Mucosa of descending colon (tissue), 3 donors: ENCODE data around the gene C2orf42. TPM values are rescaled to one million over a fixed set of nuclear protein-coding genes. Genes with fewer than 3 reads are reported as not detected.

Source experiments
- ATAC-seq: fragments of 200-7000 bp; cut with Tn5 transposase; one replicate; pipeline ENCODE4 v1.9.1; 2020; ENCODE audit warnings: mild to moderate bottlenecking, moderate library complexity
- DNase-seq, 3 donors: peaks; one replicate each; pipeline ENCODE4 v3.0.0-alpha.2; 2020
- H3K36me3 ChIP-seq: fragments of 200-600 bp; one replicate; pipeline ENCODE4 v1.8.0; 2021; ENCODE audit warnings: low read depth, mild to moderate bottlenecking
- H3K4me1 ChIP-seq: fragments of 200-600 bp; one replicate; pipeline ENCODE4 v1.8.0; 2021; ENCODE audit warnings: low read depth, mild to moderate bottlenecking
- H3K4me3 ChIP-seq: fragments of 200-600 bp; one replicate; pipeline ENCODE4 v1.8.0; 2021; ENCODE audit warnings: mild to moderate bottlenecking
- H3K9me3 ChIP-seq: fragments of 200-600 bp; one replicate; pipeline ENCODE4 v1.8.0; 2021; ENCODE audit warnings: mild to moderate bottlenecking
- CTCF ChIP-seq: fragments of 200-600 bp; IDR thresholded peaks from one replicate; pipeline ENCODE4 v1.8.0; 2022; ENCODE audit warnings: antibody characterized with exemption, mild to moderate bottlenecking
- intact Hi-C, 2 donors: fragments of 100-400 bp; cut with DNase I in 1 of 2; cut with micrococcal nuclease in 1 of 2; formaldehyde crosslinking; loops; one replicate each; pipeline versions ENCODE4 v1.11.0 to v1.11.1; 2022; cut with DNase I, micrococcal nuclease
- total RNA-seq, 3 donors: library from RNA; stranded (reverse); fragmentation: NEBNext Ultra II Directional in 2 of 3; extraction: Animal tissue kit (Norgen Biotek cat#: 25700) in 2 of 3; gene quantifications; one replicate each; pipeline versions ENCODE4 v1.2.1 to v1.2.4, GENCODE V29; 2021 to 2023
- donor health status: DM: no; HTN: no; CAD: no; lungs with moderate emphysema.
- donor health status: DM: no; HTN: no; CAD: no.
- donor health status: DM: no; HTN: yes; CAD: no.

Gene C2orf42
- total RNA-seq, 3 donors from 2014 or later: 7.6 to 17.2 (median 12.2) TPM

DNA sequence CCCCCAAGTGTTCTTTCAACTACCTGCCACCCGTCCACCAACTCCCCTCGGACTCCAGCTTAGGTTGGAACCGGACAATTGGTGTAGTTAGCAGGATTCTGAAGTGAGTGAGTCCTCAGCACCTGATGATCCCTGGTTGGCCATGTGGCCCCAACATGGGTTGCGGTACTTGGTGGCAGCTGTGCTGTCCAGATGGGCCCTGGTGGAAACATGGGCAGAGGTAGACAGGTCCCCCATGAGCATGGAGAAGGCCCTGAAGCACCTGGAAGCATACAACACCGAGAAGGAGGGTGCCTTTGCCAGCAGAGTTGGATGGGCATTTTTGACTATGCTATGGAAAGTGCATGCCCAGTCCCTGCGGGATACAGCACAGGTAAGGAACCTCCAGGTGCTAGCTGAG lies 11.0 kb upstream of the C2orf42 start:
- Histone ChIP-seq H3K36me3 (no peaks in the 10 kb centered on the region), H3K9me3 (no peaks in the 10 kb centered on the region), H3K4me1 (no peaks in the 10 kb centered on the region), H3K4me3 (no peak overlapping the region)
- intact Hi-C loops: no loop called here
- ATAC-seq (no peak), DNase-seq (no peak)
- no peak for TF ChIP-seq CTCF

DNA sequence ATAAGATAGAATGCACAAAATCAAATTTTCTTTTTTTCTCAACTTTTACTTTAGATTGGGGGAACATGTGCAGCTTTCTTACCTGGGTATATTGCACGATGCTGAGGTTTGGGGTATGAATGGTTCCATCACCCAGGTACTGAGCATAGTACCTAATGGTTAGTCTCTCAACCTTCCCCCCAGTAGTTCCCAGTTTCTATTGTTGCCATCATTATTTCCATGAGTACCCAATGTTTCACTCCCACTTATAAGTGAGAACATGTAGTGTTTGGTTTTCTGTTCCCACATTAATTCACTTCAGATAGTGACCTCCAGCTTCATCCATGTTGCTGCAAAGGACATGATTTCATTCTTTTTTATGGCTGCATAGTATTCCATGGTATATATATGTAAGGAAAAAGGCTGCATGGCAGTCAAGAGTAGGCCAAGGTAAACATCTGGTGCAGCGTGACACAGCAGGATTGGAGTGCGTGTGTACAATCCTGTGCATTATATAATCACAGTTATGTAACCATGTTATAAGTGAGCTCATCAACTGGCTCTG lies 10.5 kb upstream of the C2orf42 start:
- Histone ChIP-seq H3K4me3 (no peak overlapping the region), H3K36me3 (no peaks in the 10 kb centered on the region), H3K4me1 (no peaks in the 10 kb centered on the region), H3K9me3 (no peaks in the 10 kb centered on the region)
- DNase-seq: no peak
- intact Hi-C loops: no loop called here
- ATAC-seq: no peak
- no peak for TF ChIP-seq CTCF

DNA sequence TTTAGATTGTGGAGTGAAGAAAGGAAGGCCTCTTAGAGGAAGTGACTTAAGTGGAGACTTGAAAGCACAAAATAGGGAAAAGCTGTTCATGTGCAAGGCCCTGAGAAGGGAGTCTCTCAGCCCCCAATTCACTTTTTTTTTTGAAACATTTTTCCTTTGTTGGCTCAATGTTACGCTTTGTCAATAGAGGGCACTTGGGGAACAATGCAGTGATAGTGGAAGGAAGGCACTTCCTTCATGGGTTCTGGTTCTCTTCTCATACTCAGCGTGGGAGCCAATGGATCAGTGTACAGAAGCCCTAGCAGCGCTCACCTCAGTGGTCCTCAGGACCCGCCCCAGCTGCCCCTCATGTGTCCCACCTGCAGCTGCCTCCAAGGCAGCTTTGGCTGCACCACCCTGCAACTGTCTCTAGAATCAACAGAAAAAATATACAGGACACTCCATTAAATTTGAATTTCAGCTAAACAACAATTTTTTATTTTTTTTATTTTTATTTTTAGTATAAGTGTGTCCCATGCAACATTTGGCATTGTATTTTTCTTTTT lies 8.6 kb upstream of the C2orf42 start:
- no peaks in the 10 kb centered on the region for H3K36me3 ChIP-seq
- intact Hi-C loops: no loop called here
- H3K9me3 ChIP-seq: no peaks in the 10 kb centered on the region
- TF ChIP-seq CTCF: no peak
- no peaks in the 10 kb centered on the region for H3K4me1 ChIP-seq
- DNase-seq (no peak), ATAC-seq (no peak)
- H3K4me3 ChIP-seq: no peak overlapping the region

DNA sequence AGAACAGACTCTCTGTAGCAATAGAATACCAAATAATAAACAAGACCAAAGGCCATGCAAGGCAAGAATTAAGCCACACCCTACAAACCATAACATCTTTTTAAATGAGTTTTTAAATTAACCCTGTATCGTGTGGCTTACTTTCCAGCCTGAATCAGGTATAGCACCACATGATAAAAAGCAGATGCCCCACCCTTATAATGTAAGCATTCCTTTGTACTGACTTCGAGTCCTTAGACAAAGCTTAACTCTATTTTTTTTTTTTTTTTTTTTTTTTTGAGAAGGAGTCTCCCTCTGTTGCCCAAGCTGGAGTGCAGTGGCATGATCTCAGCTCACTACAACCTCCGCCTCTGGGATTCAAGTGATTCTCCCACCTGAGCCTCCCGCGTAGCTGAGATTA lies 1.7 kb upstream of the C2orf42 start:
- Histone ChIP-seq H3K4me1 (peaks cover 3% of the 10 kb centered on the region), H3K36me3 (no peaks in the 10 kb centered on the region)
- intact Hi-C loops: no loop called here

GRCh38 chr2:70191244-70191735 lies 471 bp upstream of the C2orf42 start:
- intact Hi-C loops: no loop called here
- no peak for TF ChIP-seq CTCF
- no peak for ATAC-seq
- Histone ChIP-seq H3K9me3 (no peaks in the 10 kb centered on the region), H3K4me1 (peaks cover 3% of the 10 kb centered on the region), H3K4me3 (no peak overlapping the region), H3K36me3 (no peaks in the 10 kb centered on the region)
- DNase-seq: no peak

More for the DNA sequence above, 1.7 kb upstream of the C2orf42 start:
- H3K4me3 ChIP-seq: no peak overlapping the region
- no peak for ATAC-seq
- no peak for DNase-seq
- no peak for TF ChIP-seq CTCF
- H3K9me3 ChIP-seq: no peaks in the 10 kb centered on the region
